ENCODE measurements around the gene SRSF1.
"Not testable (repeated sequence)": the region's sequence is repeated elsewhere in the genome, so short reads cannot be mapped to it uniquely, and the experiment has no call there.

The SRSF1 gene

DNA sequence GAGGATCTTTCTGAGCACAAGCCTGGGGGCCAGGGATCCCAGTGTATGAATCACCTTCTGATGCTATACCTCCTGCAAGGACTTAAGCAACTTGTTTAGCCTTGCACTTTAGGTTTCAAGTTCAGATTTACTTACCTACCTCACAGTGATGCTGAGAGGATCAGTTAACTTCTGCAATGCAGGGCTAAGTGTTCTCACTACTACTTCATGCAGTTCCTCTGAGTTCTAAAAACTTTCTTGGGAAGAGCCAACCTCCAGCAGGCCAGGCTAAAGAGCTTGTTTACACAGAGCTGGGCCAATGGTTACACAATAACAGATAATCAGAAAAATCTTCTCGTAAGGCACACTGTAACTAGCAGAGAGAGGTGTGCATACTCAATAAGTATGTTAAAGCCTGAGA is 32.0 kb downstream of the SRSF1 start:
- peaks cover 34% of the 10 kb centered on the region for H3K79me2 ChIP-seq (ENCODE audit: insufficient read depth, low read length)
- H3K4me3 ChIP-seq (ENCODE audit: low read length, poor library complexity, severe bottlenecking) = no peak overlapping the region
- no peaks in the 10 kb centered on the region for H3K9me3 ChIP-seq (ENCODE audit: insufficient read depth, low read depth, low read length)
- H3K4me2 ChIP-seq (ENCODE audit: low read depth, low read length, poor library complexity, severe bottlenecking) = no peak overlapping the region
- H3K9ac ChIP-seq (ENCODE audit: low read depth, low read length, poor library complexity, severe bottlenecking) = no peak overlapping the region
- H3K9me2 ChIP-seq (replicated peaks; ENCODE audit: low read depth, low read length) = no peaks in the 10 kb centered on the region
- peaks cover 72% of the 10 kb centered on the region for H3K36me3 ChIP-seq (ENCODE audit: insufficient read depth, low read length)
- H3K27me3 ChIP-seq (ENCODE audit: insufficient read depth, low read length, poor library complexity, severe bottlenecking) = no peaks in the 10 kb centered on the region
- no peaks in the 10 kb centered on the region for H3F3A ChIP-seq (ENCODE audit: low read depth)
- peaks cover 3% of the 10 kb centered on the region for H3K4me1 ChIP-seq (ENCODE audit: insufficient read depth, low read length, poor library complexity, severe bottlenecking)
- TF ChIP-seq, protein P1, sequence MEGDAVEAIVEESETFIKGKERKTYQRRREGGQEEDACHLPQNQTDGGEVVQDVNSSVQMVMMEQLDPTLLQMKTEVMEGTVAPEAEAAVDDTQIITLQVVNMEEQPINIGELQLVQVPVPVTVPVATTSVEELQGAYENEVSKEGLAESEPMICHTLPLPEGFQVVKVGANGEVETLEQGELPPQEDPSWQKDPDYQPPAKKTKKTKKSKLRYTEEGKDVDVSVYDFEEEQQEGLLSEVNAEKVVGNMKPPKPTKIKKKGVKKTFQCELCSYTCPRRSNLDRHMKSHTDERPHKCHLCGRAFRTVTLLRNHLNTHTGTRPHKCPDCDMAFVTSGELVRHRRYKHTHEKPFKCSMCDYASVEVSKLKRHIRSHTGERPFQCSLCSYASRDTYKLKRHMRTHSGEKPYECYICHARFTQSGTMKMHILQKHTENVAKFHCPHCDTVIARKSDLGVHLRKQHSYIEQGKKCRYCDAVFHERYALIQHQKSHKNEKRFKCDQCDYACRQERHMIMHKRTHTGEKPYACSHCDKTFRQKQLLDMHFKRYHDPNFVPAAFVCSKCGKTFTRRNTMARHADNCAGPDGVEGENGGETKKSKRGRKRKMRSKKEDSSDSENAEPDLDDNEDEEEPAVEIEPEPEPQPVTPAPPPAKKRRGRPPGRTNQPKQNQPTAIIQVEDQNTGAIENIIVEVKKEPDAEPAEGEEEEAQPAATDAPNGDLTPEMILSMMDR (conservative IDR thresholded peaks at IDR 0.05; ENCODE audit: low read length) = no peak
- no peak for TF ChIP-seq EZH2phosphoT487 (IDR thresholded peaks at IDR 0.05; ENCODE audit: borderline replicate concordance)
- peaks cover 15% of the 10 kb centered on the region for H4K20me1 ChIP-seq (ENCODE audit: insufficient read depth, low read length, poor library complexity, severe bottlenecking)
- no peak overlapping the region for H2AFZ ChIP-seq (ENCODE audit: low read length)

DNA sequence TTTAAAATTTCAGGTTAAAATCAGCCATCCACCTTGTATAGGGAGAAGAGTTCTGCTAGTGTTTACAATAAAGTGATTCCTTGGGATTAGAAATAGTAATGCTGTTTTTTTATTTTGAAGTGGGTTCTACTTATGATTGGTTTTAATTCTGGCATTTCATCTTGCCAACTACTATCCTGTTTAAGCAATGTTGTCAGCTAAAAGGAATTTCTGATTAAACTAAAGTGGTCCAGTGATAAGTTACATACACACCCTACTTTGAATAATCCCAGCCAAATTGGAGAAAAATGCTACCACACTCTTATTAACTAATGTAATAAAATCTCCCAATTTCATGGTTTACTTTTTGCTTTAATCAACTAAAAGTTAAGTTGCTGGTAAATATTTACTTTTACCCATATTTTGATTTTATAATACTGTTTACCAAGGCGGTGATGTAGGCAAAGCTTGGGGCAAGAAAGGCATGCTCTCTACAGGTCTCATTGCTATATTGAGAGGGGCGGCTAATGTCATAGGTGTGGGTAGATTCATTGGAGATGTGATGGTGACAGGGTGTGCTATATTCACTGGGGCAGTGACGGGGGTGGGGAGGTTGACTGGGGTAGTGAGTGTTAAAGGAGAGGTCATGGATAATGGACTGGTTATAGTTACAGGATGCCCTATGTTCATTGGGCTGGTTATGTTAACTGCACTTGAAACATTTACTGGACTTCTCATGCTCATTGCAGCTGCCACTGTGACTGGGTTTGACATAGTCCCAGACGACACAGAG is 32.8 kb downstream of the SRSF1 start:
- H3F3A ChIP-seq (ENCODE audit: low read depth); H3K27me3 ChIP-seq (ENCODE audit: insufficient read depth, low read length, poor library complexity, severe bottlenecking); H3K9me3 ChIP-seq (ENCODE audit: insufficient read depth, low read depth, low read length); H2AFZ ChIP-seq (ENCODE audit: low read length); H3K9ac ChIP-seq (ENCODE audit: low read depth, low read length, poor library complexity, severe bottlenecking); H3K4me1 ChIP-seq (ENCODE audit: insufficient read depth, low read length, poor library complexity, severe bottlenecking); H3K4me3 ChIP-seq (ENCODE audit: low read length, poor library complexity, severe bottlenecking); H3K4me2 ChIP-seq (ENCODE audit: low read depth, low read length, poor library complexity, severe bottlenecking); H3K9me2 ChIP-seq (replicated peaks; ENCODE audit: low read depth, low read length): not testable (repeated sequence)
- Histone ChIP-seq H4K20me1 (ENCODE audit: insufficient read depth, low read length, poor library complexity, severe bottlenecking) (peaks cover 13% of the 10 kb centered on the region), H3K79me2 (ENCODE audit: insufficient read depth, low read length) (peaks cover 26% of the 10 kb centered on the region), H3K36me3 (ENCODE audit: insufficient read depth, low read length) (peaks cover 64% of the 10 kb centered on the region)

DNA sequence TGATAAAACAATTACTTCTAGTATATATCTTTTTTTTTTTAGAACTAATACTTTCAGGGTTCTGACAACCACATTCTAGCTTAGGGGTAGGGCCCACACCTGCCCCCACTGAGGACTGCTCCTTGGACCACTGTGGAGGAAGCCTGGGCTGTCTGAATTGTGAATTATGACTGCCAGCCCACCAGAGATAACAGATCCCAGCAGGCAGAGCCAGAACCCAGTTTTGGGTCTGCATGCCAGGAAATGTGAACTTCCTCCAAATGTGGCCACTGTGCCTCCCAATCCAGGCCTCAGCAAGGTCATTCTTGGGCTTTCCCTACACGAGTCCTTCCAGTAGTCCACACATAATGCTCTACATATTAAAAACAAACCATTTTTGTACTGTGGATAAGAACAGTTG is 34.9 kb downstream of the SRSF1 start:
- TF ChIP-seq, protein P1 (conservative IDR thresholded peaks at IDR 0.05; ENCODE audit: low read length) = no peak
- no peak for TF ChIP-seq EZH2phosphoT487 (IDR thresholded peaks at IDR 0.05; ENCODE audit: borderline replicate concordance)
- Histone ChIP-seq H3K4me1 (ENCODE audit: insufficient read depth, low read length, poor library complexity, severe bottlenecking) (no peaks in the 10 kb centered on the region), H3K9me3 (ENCODE audit: insufficient read depth, low read depth, low read length) (no peaks in the 10 kb centered on the region), H2AFZ (ENCODE audit: low read length) (no peak overlapping the region), H4K20me1 (ENCODE audit: insufficient read depth, low read length, poor library complexity, severe bottlenecking) (peaks cover 2% of the 10 kb centered on the region), H3F3A (ENCODE audit: low read depth) (no peaks in the 10 kb centered on the region), H3K4me3 (ENCODE audit: low read length, poor library complexity, severe bottlenecking) (no peak overlapping the region), H3K4me2 (ENCODE audit: low read depth, low read length, poor library complexity, severe bottlenecking) (no peak overlapping the region), H3K79me2 (ENCODE audit: insufficient read depth, low read length) (peaks cover 11% of the 10 kb centered on the region; the same call in 1 of the 2 replicates), H3K36me3 (ENCODE audit: insufficient read depth, low read length) (peaks cover 44% of the 10 kb centered on the region), H3K9ac (ENCODE audit: low read depth, low read length, poor library complexity, severe bottlenecking) (no peak overlapping the region), H3K9me2 (replicated peaks; ENCODE audit: low read depth, low read length) (no peaks in the 10 kb centered on the region), H3K27me3 (ENCODE audit: insufficient read depth, low read length, poor library complexity, severe bottlenecking) (no peaks in the 10 kb centered on the region)

DNA sequence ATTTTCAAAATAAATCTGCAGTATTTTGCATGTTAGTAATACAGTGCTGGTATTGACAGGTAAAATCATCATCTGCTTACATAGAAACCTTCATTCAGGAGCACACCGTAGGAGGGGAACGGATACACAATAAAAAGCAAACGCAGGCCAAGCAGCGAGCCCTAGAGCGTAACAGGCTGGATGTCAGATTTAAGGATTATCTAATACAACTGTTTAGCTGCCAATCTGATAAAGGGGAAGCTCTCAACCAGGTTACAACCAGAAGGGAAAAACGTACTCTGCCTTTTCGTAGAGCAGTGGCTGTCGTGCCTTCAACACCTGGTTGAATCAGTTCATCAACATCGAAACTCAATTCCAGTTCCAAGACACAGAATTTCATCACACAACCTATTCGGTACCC is 35.5 kb downstream of the SRSF1 start:
- TF ChIP-seq, protein P1 (conservative IDR thresholded peaks at IDR 0.05; ENCODE audit: low read length) = no peak
- TF ChIP-seq EZH2phosphoT487 (IDR thresholded peaks at IDR 0.05; ENCODE audit: borderline replicate concordance) = no peak
- Histone ChIP-seq H3K4me2 (ENCODE audit: low read depth, low read length, poor library complexity, severe bottlenecking) (no peak overlapping the region), H4K20me1 (ENCODE audit: insufficient read depth, low read length, poor library complexity, severe bottlenecking) (no peaks in the 10 kb centered on the region), H3K27me3 (ENCODE audit: insufficient read depth, low read length, poor library complexity, severe bottlenecking) (no peaks in the 10 kb centered on the region), H3K79me2 (ENCODE audit: insufficient read depth, low read length) (peaks cover 6% of the 10 kb centered on the region; the same call in 1 of the 2 replicates), H3F3A (ENCODE audit: low read depth) (no peaks in the 10 kb centered on the region), H3K9me2 (replicated peaks; ENCODE audit: low read depth, low read length) (no peaks in the 10 kb centered on the region), H3K4me3 (ENCODE audit: low read length, poor library complexity, severe bottlenecking) (no peak overlapping the region), H3K4me1 (ENCODE audit: insufficient read depth, low read length, poor library complexity, severe bottlenecking) (no peaks in the 10 kb centered on the region), H3K36me3 (ENCODE audit: insufficient read depth, low read length) (peaks cover 38% of the 10 kb centered on the region; the same call in 1 of the 2 replicates), H3K9ac (ENCODE audit: low read depth, low read length, poor library complexity, severe bottlenecking) (no peak overlapping the region), H3K9me3 (ENCODE audit: insufficient read depth, low read depth, low read length) (no peaks in the 10 kb centered on the region), H2AFZ (ENCODE audit: low read length) (no peak overlapping the region)
